GM19467 (cell line): ENCODE measurements around the gene DAGLA.
"Not testable (repeated sequence)": the region's sequence is repeated elsewhere in the genome, so short reads cannot be mapped to it uniquely, and the experiment has no call there.

Experiments used
- ATAC-seq: cut with Tn5 transposase; IDR thresholded peaks from one replicate; pipeline ENCODE4 v1.9.1; 2021; ENCODE audit warnings: mild to moderate bottlenecking, moderate library complexity; ENCODE audit not compliant: unreplicated experiment

DAGLA gene

DNA sequence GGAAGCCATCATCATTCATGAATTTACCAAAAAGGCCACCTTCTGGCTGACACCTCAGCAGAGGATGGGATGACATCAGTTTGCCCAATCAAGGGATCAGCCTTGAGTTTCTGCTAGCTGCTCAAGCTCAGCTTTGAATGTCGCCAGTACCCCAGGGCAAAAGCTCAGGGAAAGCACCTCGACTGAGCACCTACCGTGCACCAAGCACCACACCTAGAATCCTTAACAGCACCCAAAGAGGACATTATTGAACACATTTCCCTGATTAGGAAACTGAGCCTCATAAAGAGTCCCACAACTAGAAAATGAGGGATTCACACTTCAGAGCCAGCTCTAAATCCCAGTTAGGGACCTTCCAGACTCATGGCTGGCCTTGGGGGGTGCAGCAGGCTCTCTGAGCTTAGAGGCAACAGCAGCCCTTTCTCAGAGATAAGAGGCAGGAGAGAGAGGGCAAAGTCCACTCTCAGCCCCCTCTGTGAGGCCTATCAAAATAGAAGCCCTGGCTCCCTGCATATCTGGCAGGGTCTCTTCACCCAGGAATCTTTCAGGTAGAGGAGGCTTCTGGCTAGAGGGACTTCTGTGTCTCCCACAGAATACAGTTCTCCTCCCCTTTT, 13.4 kb upstream of the DAGLA start:
- no peak for ATAC-seq

DNA sequence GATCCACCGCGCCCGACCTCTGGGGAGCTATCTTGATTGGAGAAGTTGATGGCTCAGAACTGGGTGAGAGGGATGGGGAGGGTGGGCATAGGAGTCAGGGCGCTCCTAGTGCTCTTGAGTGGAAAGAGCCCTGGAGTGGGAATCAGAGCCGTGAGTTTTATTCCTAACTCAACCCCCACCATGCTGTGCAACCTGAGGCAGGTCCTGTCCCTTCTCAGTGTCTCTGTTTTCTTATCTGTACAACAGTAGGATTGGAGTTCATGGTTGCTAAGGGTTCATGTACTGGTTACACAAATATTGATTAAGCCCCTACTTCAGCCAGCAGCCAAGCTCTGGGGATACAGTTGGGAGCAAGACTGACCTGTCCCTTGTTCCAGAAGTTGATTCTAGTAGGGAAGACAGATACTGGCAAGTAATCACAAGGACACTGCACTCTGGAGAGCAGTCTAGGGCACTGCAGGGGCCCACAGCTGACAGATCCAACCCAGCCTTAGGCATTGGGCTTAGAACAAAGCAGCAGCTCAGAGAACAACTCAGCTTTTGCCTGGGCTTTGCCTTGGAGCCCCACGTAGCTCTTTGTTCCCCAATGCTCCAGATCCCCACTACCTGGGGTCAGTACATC, 12.4 kb upstream of the DAGLA start:
- ATAC-seq = no peak

GRCh38 chr11:61669417-61669816, 10.8 kb upstream of the DAGLA start:
- ATAC-seq = no peak

- no peak for ATAC-seq
These were observed 9.6 kb upstream of the DAGLA start for GRCh38 chr11:61670626-61671025.

- ATAC-seq = no peak
These were observed 8.7 kb upstream of the DAGLA start for GRCh38 chr11:61671527-61671926.

- not testable (repeated sequence) for ATAC-seq
These were observed 6.2 kb upstream of the DAGLA start for GRCh38 chr11:61673946-61674467.

DNA sequence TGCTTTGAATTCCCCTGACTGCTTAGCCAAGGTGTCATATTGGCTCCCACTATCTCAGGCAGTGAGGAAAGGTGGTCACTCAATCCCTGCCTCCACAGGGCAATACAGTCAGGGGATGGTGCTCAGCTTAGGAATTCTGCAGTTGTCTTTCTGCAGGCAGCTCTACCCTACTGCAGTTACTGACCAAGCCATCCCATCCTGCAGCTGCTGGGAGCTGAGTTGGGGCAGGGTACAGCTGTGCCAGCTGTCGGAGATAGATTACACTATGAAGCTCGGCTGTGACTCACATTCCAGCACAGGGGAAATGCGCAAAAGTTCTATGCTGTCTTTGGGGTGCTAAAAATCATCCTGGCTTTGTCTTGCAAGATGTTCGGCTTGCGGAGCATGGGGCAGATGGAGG, 4.4 kb upstream of the DAGLA start:
- no peak for ATAC-seq

GRCh38 chr11:61679296-61679695, 895 bp upstream of the DAGLA start:
- ATAC-seq = no peak

DNA sequence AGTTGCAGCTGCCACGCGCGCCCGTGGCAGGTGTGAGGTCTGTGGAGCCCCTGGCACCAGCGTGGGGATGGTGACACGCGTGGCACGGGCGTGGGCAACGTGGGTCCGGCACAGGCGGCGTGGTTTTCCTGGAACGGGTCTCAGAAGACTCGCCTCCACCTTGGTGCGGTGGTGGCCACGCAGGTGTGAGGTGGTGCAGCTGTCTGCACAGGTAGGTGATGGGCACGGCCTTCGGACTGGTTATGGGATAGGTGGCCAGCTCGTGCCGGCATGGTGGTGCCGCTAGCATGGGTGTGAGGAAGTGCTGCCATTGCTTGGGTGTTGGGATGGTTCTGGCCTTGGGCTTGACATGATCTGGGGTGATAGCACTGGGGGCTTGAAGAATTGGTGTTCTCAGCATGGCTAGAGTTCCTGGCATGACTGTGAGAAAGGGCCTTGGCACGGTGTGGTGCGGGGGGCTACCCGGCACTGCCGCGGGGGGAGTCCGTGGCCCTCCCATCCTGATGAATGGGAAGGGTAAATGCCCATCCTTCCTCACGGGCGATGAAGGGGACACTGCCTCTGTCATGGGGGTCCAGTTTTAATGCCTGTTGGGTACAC, 531 bp downstream of the DAGLA start:
- no peak for ATAC-seq

- no peak for ATAC-seq
These were observed 2.0 kb downstream of the DAGLA start for GRCh38 chr11:61682093-61682732.

GRCh38 chr11:61682906-61683675, 2.9 kb downstream of the DAGLA start:
- no peak for ATAC-seq

- no peak for ATAC-seq
These were observed 4.0 kb downstream of the DAGLA start for GRCh38 chr11:61683961-61684869.

DNA sequence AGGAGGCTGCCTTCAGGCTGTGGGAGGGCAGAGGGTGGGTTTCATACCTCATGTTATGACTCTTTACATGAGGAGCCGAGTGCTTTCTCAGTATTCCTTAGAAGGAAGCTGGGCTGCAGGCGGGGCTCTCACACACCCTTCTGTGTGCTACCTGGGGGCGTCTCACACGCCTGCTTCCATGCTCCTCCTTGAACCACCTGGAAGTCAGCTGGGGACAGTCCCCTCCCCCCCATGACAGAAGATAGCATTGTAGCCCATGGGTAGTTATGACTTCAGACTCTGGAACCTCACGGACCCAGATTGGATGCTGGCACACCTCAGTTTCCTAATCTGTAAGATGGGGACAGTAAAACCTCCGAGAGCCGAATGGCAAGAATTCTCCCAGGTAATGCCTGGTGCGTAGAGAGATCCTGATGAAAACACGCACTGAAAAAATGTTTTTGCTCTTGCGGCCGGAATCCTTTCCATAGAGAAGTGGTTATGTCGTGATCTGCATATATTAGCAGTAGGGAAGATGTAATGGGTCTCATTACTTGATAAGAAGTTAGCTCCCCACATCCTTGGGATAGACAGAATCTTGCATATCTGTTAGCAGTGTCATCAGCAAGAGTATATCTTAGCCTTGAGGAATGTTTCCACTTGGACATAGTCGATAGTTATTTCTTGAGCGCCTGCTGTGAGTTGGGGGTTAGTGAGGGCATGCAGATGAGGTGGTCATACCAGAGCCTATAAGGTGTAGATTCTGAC, 4.9 kb downstream of the DAGLA start:
- ATAC-seq = no peak

GRCh38 chr11:61685617-61685967, 5.4 kb downstream of the DAGLA start:
- no peak for ATAC-seq

GRCh38 chr11:61686066-61686465, 5.9 kb downstream of the DAGLA start:
- ATAC-seq = no peak

DNA sequence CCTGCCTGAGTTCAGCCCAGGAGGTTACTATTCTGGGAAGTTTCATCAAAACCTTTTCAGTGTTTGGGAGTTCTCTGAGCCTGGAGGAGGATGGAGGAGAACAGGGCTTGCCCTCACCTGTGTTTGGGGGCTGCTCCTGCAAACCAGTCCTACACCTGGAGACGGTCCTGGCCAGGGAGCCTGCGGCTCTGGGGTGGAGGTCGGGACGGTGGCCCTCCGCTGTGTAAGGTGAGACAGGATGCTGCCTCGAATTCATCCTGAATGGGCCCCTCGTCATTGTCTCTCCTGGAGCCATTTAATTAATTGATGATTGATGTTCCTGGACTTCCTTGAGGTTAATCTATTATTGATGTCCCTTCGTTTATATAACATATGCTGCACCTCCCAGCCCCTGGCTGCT, 6.3 kb downstream of the DAGLA start:
- ATAC-seq = no peak

DNA sequence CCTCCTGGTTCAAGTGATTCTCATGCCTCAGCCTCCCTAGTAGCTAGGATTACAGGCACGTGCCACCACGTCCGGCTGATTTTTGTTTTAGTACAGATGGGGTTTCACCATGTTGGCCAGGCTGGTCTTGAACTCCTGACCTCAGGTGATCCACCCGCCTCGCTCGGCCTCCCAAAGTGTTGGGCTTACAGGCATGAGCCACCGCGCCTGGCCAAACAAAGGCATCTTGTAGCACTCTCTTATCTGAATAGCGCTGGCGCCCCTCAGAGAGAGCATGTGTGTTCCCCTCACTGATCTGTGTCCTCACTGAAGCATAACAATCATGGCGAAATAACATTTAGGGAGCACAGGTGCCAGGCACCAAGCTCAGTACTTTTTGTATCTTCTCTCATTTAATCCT, 7.2 kb downstream of the DAGLA start:
- ATAC-seq = no peak

DNA sequence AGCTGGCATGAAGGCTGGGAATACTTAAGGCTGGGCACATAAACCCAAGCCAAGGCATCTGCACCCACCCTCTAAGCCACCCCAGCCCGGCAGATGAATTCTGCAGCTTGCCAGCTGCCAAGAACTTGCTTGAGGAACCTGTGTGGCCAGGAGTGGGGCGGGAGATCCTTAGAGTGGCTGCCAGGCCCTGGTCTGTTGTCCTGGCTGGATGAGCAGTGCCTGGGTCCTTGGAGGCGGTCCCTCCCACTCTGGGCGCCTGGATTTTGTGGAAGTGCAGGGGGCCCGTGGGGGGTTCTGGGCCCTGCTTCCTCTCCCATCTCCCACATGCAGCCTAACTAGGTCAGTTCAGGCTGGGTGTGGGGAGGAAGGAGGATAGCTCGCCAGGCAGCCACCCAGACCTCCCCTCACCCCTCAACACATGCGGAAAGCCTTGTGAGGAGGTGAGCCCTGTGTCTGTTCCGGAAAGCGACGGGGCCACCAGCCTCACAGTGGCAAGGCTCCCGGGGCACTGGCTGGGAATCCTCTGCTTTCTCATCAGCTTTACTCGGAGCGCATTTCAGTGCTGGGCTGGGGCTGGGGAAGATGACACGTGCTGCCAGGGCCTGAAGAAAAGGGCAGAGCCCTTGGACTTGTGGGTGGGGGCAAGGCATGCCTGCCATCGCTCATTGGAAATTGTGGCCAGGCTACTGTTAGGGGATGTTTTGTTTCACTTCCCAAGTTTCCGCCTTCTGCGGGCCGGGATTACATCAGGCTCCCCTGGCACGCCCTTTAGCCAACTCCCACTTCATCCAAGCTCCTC, 8.4 kb downstream of the DAGLA start:
- ATAC-seq = no peak

DNA sequence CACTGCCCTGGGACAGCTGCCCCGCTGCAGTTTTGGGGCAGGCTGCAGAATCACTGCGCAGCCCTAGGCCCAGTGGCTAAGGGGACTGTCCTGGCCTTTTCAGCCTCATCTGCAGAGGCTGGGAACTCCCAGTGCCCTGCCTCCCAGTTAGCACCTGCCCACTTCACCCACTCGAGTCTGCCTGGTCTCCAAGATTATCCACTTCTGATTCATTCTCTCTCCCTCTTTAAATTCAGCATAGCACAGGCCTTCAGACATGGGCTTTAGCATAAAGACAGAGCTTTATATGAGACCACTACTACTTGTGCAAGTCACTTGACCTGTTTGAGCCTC, 8.9 kb downstream of the DAGLA start:
- no peak for ATAC-seq
